Measurements from ENCODE around the gene PKHD1.

GRCh38 chr6:51868591-51869355, 218.6 kb downstream of the PKHD1 start:
- TF ChIP-seq, protein P1, sequence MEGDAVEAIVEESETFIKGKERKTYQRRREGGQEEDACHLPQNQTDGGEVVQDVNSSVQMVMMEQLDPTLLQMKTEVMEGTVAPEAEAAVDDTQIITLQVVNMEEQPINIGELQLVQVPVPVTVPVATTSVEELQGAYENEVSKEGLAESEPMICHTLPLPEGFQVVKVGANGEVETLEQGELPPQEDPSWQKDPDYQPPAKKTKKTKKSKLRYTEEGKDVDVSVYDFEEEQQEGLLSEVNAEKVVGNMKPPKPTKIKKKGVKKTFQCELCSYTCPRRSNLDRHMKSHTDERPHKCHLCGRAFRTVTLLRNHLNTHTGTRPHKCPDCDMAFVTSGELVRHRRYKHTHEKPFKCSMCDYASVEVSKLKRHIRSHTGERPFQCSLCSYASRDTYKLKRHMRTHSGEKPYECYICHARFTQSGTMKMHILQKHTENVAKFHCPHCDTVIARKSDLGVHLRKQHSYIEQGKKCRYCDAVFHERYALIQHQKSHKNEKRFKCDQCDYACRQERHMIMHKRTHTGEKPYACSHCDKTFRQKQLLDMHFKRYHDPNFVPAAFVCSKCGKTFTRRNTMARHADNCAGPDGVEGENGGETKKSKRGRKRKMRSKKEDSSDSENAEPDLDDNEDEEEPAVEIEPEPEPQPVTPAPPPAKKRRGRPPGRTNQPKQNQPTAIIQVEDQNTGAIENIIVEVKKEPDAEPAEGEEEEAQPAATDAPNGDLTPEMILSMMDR (IDR thresholded peaks at IDR 0.05; ENCODE audit: low read depth, low read length), result no peak
- TF ChIP-seq POLR2A (IDR thresholded peaks at IDR 0.05; ENCODE audit: extremely low read depth, insufficient read length), result no peak
- TF ChIP-seq MYC (IDR thresholded peaks at IDR 0.05; ENCODE audit: low read depth, low read length), result no peak
- TF ChIP-seq MAX (IDR thresholded peaks at IDR 0.05; ENCODE audit: low read depth, low read length), result no peak
